ENCODE results near the gene PLTP. TPM values are rescaled to one million over a fixed set of nuclear protein-coding genes. Genes with fewer than 3 reads are reported as not detected.

PLTP gene
- total and polyA plus RNA-seq, 2 donors (not counting 3 experiments of a cell fraction or from before 2014, with no cell fraction given) = 62.1 to 118 TPM

DNA sequence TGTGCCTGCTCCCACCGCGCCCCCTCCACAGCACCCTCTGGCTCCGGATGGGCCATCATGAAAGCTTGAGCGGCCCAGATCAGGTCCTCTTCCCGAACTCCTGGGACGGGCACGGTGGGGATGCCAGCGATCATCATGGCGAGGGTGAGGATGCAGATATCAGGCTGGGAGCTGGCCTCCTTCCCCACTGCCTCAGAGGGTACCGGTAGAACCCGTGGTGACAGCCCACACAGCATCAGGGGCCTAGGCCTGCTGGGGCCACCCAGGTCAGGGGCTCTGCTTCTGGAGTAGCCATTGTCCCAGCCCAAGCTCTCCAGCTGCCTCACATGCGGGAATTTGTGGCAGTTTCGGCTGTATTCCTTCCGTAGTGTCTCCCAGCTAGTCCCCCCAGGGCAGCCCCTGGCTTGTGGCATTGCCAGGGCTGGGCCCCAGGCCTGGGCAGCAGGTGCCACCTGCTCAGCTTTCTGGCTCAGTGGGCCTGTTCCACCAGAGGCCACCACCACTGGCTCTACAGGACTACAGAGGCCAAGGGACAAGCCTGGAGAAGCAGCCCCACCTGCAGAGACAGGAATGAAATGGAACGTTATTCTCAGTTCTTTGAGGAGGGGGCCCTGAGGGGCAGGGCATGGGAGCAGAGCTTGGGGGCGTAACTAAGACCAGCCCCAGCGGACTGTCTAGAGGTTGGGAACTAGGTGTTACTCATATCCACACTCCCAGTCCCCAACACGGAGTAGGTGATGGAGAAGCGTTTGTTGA, 25.2 kb downstream of the PLTP start:
- H2AFZ ChIP-seq (ENCODE audit: low read depth, low read length) = no peak overlapping the region
- peaks cover 18% of the 10 kb centered on the region for H3K79me2 ChIP-seq (ENCODE audit: control insufficient read depth, insufficient read depth, low read length)
- H3K9ac ChIP-seq (replicated peaks; ENCODE audit: extremely low read depth, insufficient read depth, low read length) = no peak overlapping the region
- H3K27ac ChIP-seq (ENCODE audit: insufficient read depth, low read depth, low read length) = no peak overlapping the region
- no peak overlapping the region for H3K4me3 ChIP-seq (replicated peaks in 1 of 3; ENCODE audit: insufficient read depth in 1 of 3, low read depth in 1 of 3, low read length in 3 of 3)
- no peaks in the 10 kb centered on the region for H3K27me3 ChIP-seq (ENCODE audit: control insufficient read depth in 2 of 2, insufficient read depth in 2 of 2, low read length in 2 of 2)
- dilution Hi-C loops (cut with MboI; ENCODE audit: extremely low pct_ligation_motif_present, low sequenced_read_pairs) = no loop called here
- ChIA-PET POLR2A (no interaction called here), CTCF (interaction anchor here (1.5 kb wide), 1 partner anchor 63 kb away, joined by 4 read pairs; no protein-coding TSS in a partner anchor)
- DNase-seq (ENCODE audit: low read depth, low spot score) = no peak
- H3K9me1 ChIP-seq (replicated peaks; ENCODE audit: control insufficient read depth, extremely low read depth, insufficient read depth, low read length) = no peaks in the 10 kb centered on the region
- H3K4me1 ChIP-seq (ENCODE audit: control insufficient read depth, extremely low read depth, insufficient read depth, low read length) = peaks cover 19% of the 10 kb centered on the region
- no peaks in the 10 kb centered on the region for H3K9me3 ChIP-seq (replicated peaks; ENCODE audit: control insufficient read depth, insufficient read depth, low read length)
- TF ChIP-seq GATA2 (IDR thresholded peaks at IDR 0.05; ENCODE audit: insufficient read depth, insufficient read length, low read depth, low read length) = no peak
- no peak for TF ChIP-seq MAX (IDR thresholded peaks at IDR 0.05; ENCODE audit: insufficient read depth, insufficient read length)
- no peak for TF ChIP-seq FOS (IDR thresholded peaks at IDR 0.05; ENCODE audit: borderline replicate concordance, insufficient read depth, low read length)
- no peak for TF ChIP-seq EZH2 (IDR thresholded peaks at IDR 0.05; ENCODE audit: borderline replicate concordance, low read depth, low read length, severe bottlenecking)
- TF ChIP-seq POLR2A (IDR thresholded peaks at IDR 0.05; ENCODE audit: low read depth, low read length) = no peak
- peaks cover 4 to 17% of the 10 kb centered on the region in 2 experiments for H3K36me3 ChIP-seq (ENCODE audit: control insufficient read depth in 2 of 2, extremely low read depth in 1 of 2, insufficient read depth in 2 of 2, low read length in 2 of 2)
- intact Hi-C loops (cut with micrococcal nuclease) = no loop called here
- H4K20me1 ChIP-seq (replicated peaks; ENCODE audit: control insufficient read depth, extremely low read depth, insufficient read depth, low read length) = no peaks in the 10 kb centered on the region
- H3K4me2 ChIP-seq (ENCODE audit: insufficient read depth, low read length) = no peak overlapping the region
- BruUV-seq (replicated peaks) = no TSS peak
- FAIRE-seq = no peak

- Histone ChIP-seq H3K9me3 (replicated peaks; ENCODE audit: control insufficient read depth, insufficient read depth, low read length) (no peaks in the 10 kb centered on the region), H3K9ac (replicated peaks; ENCODE audit: extremely low read depth, insufficient read depth, low read length) (no peak overlapping the region), H3K4me3 (replicated peaks in 1 of 3; ENCODE audit: insufficient read depth in 1 of 3, low read depth in 1 of 3, low read length in 3 of 3) (no peak overlapping the region), H3K4me2 (ENCODE audit: insufficient read depth, low read length) (no peak overlapping the region), H2AFZ (ENCODE audit: low read depth, low read length) (no peak overlapping the region), H3K4me1 (ENCODE audit: control insufficient read depth, extremely low read depth, insufficient read depth, low read length) (peaks cover 11% of the 10 kb centered on the region), H3K79me2 (ENCODE audit: control insufficient read depth, insufficient read depth, low read length) (peaks cover 24% of the 10 kb centered on the region), H3K27ac (ENCODE audit: insufficient read depth, low read depth, low read length) (no peak overlapping the region), H3K27me3 (ENCODE audit: control insufficient read depth in 2 of 2, insufficient read depth in 2 of 2, low read length in 2 of 2) (no peaks in the 10 kb centered on the region), H4K20me1 (replicated peaks; ENCODE audit: control insufficient read depth, extremely low read depth, insufficient read depth, low read length) (no peaks in the 10 kb centered on the region), H3K9me1 (replicated peaks; ENCODE audit: control insufficient read depth, extremely low read depth, insufficient read depth, low read length) (no peaks in the 10 kb centered on the region), H3K36me3 (ENCODE audit: control insufficient read depth in 2 of 2, extremely low read depth in 1 of 2, insufficient read depth in 2 of 2, low read length in 2 of 2) (peaks cover 4 to 19% of the 10 kb centered on the region in 2 experiments)
- no TSS peak for BruUV-seq (replicated peaks)
- intact Hi-C loops (cut with micrococcal nuclease) = no loop called here
- TF ChIP-seq POLR2A (IDR thresholded peaks at IDR 0.05; ENCODE audit: low read depth, low read length) (no peak), FOS (IDR thresholded peaks at IDR 0.05; ENCODE audit: borderline replicate concordance, insufficient read depth, low read length) (no peak), EZH2 (IDR thresholded peaks at IDR 0.05; ENCODE audit: borderline replicate concordance, low read depth, low read length, severe bottlenecking) (no peak), MYC (IDR thresholded peaks at IDR 0.05; ENCODE audit: low read depth, low read length) (no peak), GATA2 (IDR thresholded peaks at IDR 0.05; ENCODE audit: insufficient read depth, insufficient read length, low read depth, low read length) (no peak), POLR2AphosphoS5 (IDR thresholded peaks at IDR 0.05; ENCODE audit: insufficient read depth, low read depth, low read length) (no peak), JUN (IDR thresholded peaks at IDR 0.05; ENCODE audit: borderline replicate concordance, insufficient read depth, insufficient read length, low read depth) (no peak)
- TF ChIP-seq, protein P1, sequence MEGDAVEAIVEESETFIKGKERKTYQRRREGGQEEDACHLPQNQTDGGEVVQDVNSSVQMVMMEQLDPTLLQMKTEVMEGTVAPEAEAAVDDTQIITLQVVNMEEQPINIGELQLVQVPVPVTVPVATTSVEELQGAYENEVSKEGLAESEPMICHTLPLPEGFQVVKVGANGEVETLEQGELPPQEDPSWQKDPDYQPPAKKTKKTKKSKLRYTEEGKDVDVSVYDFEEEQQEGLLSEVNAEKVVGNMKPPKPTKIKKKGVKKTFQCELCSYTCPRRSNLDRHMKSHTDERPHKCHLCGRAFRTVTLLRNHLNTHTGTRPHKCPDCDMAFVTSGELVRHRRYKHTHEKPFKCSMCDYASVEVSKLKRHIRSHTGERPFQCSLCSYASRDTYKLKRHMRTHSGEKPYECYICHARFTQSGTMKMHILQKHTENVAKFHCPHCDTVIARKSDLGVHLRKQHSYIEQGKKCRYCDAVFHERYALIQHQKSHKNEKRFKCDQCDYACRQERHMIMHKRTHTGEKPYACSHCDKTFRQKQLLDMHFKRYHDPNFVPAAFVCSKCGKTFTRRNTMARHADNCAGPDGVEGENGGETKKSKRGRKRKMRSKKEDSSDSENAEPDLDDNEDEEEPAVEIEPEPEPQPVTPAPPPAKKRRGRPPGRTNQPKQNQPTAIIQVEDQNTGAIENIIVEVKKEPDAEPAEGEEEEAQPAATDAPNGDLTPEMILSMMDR (IDR thresholded peaks at IDR 0.05; ENCODE audit: extremely low read depth in 1 of 2, insufficient read depth in 1 of 2, low read depth in 1 of 2, low read length in 2 of 2) = no peak
- dilution Hi-C loops (cut with MboI; ENCODE audit: extremely low pct_ligation_motif_present, low sequenced_read_pairs) = no loop called here
- FAIRE-seq = no peak
- ChIA-PET CTCF (interaction anchor here (1.2 to 2.5 kb wide), 2 partner anchors 27 to 87 kb away, joined by 3 to 11 read pairs; no protein-coding TSS in a partner anchor), POLR2A (interaction anchor here (0.7 kb wide), 1 partner anchor 52 kb away, joined by 4 read pairs; no protein-coding TSS in a partner anchor)
- no peak for DNase-seq (ENCODE audit: low read depth, low spot score)
Observed at GRCh38 chr20:45883100-45883469, 28.9 kb downstream of the PLTP start.
